Lower leg skin (tissue), 4 donors: ENCODE results near the gene PTPRU. TPM values are rescaled to one million over a fixed set of nuclear protein-coding genes. Genes with fewer than 3 reads are reported as not detected.
"Not testable (repeated sequence)": the region's sequence is repeated elsewhere in the genome, so short reads cannot be mapped to it uniquely, and the experiment has no call there.

Experiments used
- DNase-seq, 2 donors: peaks; one replicate each; pipeline ENCODE4 v3.0.0-alpha.2; 2019; ENCODE audit warnings: low spot score in 2 of 2
- H3K4me3 ChIP-seq: fragments of 200-600 bp; sonication (generic); 2 replicates; pipeline ENCODE4 v1.5.1; 2017; ENCODE audit warnings: mild to moderate bottlenecking, low read depth; ENCODE audit not compliant: poor library complexity, severe bottlenecking
- CTCF ChIP-seq, 3 donors: fragments of 450-650 bp; IDR thresholded peaks; one replicate each; pipeline ENCODE4 v1.5.1; 2016; ENCODE audit warnings: antibody characterized with exemption in 3 of 3, mild to moderate bottlenecking in 3 of 3, moderate library complexity in 2 of 3
- POLR2A ChIP-seq, 2 donors: fragments of 450-650 bp; IDR thresholded peaks; one replicate each; pipeline ENCODE4 v1.6.1; 2016 to 2017; ENCODE audit warnings: antibody characterized with exemption in 2 of 2, mild to moderate bottlenecking in 1 of 2, moderate library complexity in 1 of 2
- WGBS, 2 donors: methylation state at CpG; one replicate each; pipeline ENCODE4 v1.1.5; 2018; 5-methylcytosine and 5-hydroxymethylcytosine counted together
- intact Hi-C: fragments of 100-400 bp; cut with DNase I; formaldehyde crosslinking; loops from one replicate; pipeline ENCODE4 v1.15.0; 2023; ENCODE audit warnings: low total_unique reads
- total RNA-seq, 4 donors: library from RNA; depleted of rRNA; stranded (reverse); fragments of >200 nt; gene quantifications; one replicate each; pipeline ENCODE4 v1.1.0, GENCODE V29; 2016

PTPRU gene
- total RNA-seq, 4 donors from 2014 or later: 15.9 to 56.3 (median 30.6) TPM

- no peak for TF ChIP-seq POLR2A (IDR thresholded peaks at IDR 0.05)
- TF ChIP-seq CTCF (IDR thresholded peaks at IDR 0.05): no peak
- no peak overlapping the region for H3K4me3 ChIP-seq
- DNase-seq: no peak
- 88% methylated on average over 12 of the region's 12 CpGs for WGBS, 2 donors
- intact Hi-C loops: no loop called here
Observed at GRCh38 chr1:29211086-29212030, 25.0 kb upstream of the PTPRU start.

DNA sequence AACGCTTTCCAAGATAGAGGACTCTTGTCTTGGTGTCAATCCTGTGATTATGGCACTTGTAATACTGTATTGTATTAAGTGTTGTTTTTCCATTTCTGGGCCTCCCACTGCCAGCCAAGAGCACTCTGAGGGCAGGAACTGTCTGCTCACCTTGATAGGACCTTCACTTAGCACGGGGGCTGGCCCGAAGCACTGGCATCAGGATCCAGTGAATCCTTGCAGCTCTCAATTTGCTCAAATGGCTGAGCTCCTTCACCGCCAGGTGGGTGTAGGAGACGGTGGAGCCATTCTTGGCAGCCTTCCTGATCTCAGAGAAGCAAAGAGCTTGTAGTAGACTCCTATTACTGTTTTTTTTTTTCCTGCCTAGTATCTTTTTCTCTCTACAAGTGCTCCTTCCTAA is 23.3 kb upstream of the PTPRU start:
- 90 to 98% methylated on average over 5 of the region's 5 CpGs for WGBS, 2 donors
- H3K4me3 ChIP-seq: no peak overlapping the region
- TF ChIP-seq POLR2A (IDR thresholded peaks at IDR 0.05): no peak
- no peak for TF ChIP-seq CTCF (IDR thresholded peaks at IDR 0.05)
- intact Hi-C loops: no loop called here
- DNase-seq: no peak

GRCh38 chr1:29217633-29218032 is 18.7 kb upstream of the PTPRU start:
- 81 to 91% methylated on average over 2 of the region's 2 CpGs for WGBS, 2 donors
- no peak overlapping the region for H3K4me3 ChIP-seq
- intact Hi-C loops: no loop called here
- no peak for DNase-seq
- TF ChIP-seq POLR2A (IDR thresholded peaks at IDR 0.05) (no peak), CTCF (IDR thresholded peaks at IDR 0.05) (no peak)

GRCh38 chr1:29218223-29218622 is 18.1 kb upstream of the PTPRU start:
- WGBS, 2 donors: 91 to 100% methylated on average over 2 of the region's 2 CpGs
- H3K4me3 ChIP-seq: no peak overlapping the region
- no peak for DNase-seq
- intact Hi-C loops: no loop called here
- TF ChIP-seq POLR2A (IDR thresholded peaks at IDR 0.05) (no peak), CTCF (IDR thresholded peaks at IDR 0.05) (no peak)

- TF ChIP-seq CTCF (IDR thresholded peaks at IDR 0.05): no peak
- WGBS, 2 donors: 90% methylated on average over 3 of the region's 3 CpGs
- no peak for DNase-seq
- intact Hi-C loops: no loop called here
- no peak overlapping the region for H3K4me3 ChIP-seq
Observed at GRCh38 chr1:29221296-29221695, 15.0 kb upstream of the PTPRU start.

GRCh38 chr1:29222260-29222659 is 14.1 kb upstream of the PTPRU start:
- WGBS, 2 donors: 86 to 88% methylated on average over 6 of the region's 6 CpGs
- intact Hi-C loops, H3K4me3 ChIP-seq, DNase-seq: not testable (repeated sequence)
